SK-N-SH (cell line): ENCODE data around the gene ABCA4. TPM values are rescaled to one million over a fixed set of nuclear protein-coding genes. Genes with fewer than 3 reads are reported as not detected.

Experiments
- CTCF ChIA-PET: fragments of 300-600, 350-600 bp; formaldehyde crosslinking; extraction: SDS; loops from one replicate; lab custom pipeline; 2021; lab: Yijun Ruan, JAX
- POLR2A ChIA-PET: fragments of 350-600 bp; sonication (Branson Sonifier 250); formaldehyde crosslinking; extraction: SDS; loops from one replicate; lab custom pipeline; 2020; ENCODE audit warnings: antibody characterized with exemption, inconsistent platforms; lab: Yijun Ruan, JAX
- DNase-seq: peaks from one replicate; pipeline ENCODE4 v3.0.0; 2012
- H2AFZ ChIP-seq: fragments of 200-600 bp; sonication (generic); 2 replicates; pipeline ENCODE4 v1.8.1; 2016; ENCODE audit warnings: antibody characterized with exemption, mild to moderate bottlenecking, low read depth
- H3F3A ChIP-seq: fragments of 200-600 bp; sonication (generic); replicated peaks from 2 replicates; pipeline ENCODE3; 2016; ENCODE audit warnings: antibody characterized with exemption, mild to moderate bottlenecking; ENCODE audit not compliant: insufficient read depth
- H3K27ac ChIP-seq, 2 experiments: fragments of 200-500 bp in 1 of 2; fragments of 200-600 bp in 1 of 2; sonication (Bioruptor generic) in 1 of 2; sonication (generic), shearing (Covaris generic) in 1 of 2; 2 replicates each; pipeline versions ENCODE4 v1.5.1 to v1.6.1; 2014 to 2016; ENCODE audit warnings: low read depth in 2 of 2, inconsistent platforms in 1 of 2, low read length in 1 of 2, mild to moderate bottlenecking in 1 of 2, mixed read lengths in 1 of 2
- H3K27me3 ChIP-seq: fragments of 200-600 bp; sonication (generic), shearing (Covaris generic); 2 replicates; pipeline ENCODE4 v1.6.1; 2016; ENCODE audit warnings: mixed run types; ENCODE audit not compliant: insufficient read depth
- H3K36me3 ChIP-seq, 2 experiments: fragments of 200-500 bp in 1 of 2; fragments of 200-600 bp in 1 of 2; sonication (Bioruptor generic) in 1 of 2; sonication (generic) in 1 of 2; replicated peaks in 1 of 2; 2 replicates each; pipeline versions ENCODE3 to v1.5.1; 2014 to 2016; ENCODE audit warnings: low read length in 1 of 2, mild to moderate bottlenecking in 1 of 2; ENCODE audit not compliant: insufficient read depth in 2 of 2, control insufficient read depth in 1 of 2
- H3K4me1 ChIP-seq, 2 experiments: fragments of 200-500 bp in 1 of 2; fragments of 200-600 bp in 1 of 2; sonication (Bioruptor generic) in 1 of 2; sonication (generic), shearing (Covaris generic) in 1 of 2; 2 replicates each; pipeline versions ENCODE4 v1.5.1 to v1.6.1; 2014 to 2016; ENCODE audit warnings: low read depth in 1 of 2, low read length in 1 of 2, mixed run types in 1 of 2; ENCODE audit not compliant: insufficient read depth in 2 of 2, control insufficient read depth in 1 of 2
- H3K4me2 ChIP-seq: fragments of 200-600 bp; sonication (generic), shearing (Covaris generic); 2 replicates; pipeline ENCODE4 v1.6.1; 2017; ENCODE audit warnings: mixed run types
- H3K4me3 ChIP-seq, 2 experiments: fragments of 200-500 bp in 1 of 2; fragments of 200-600 bp in 1 of 2; sonication (Bioruptor generic) in 1 of 2; sonication (generic), shearing (Covaris generic) in 1 of 2; 2 replicates each; pipeline versions ENCODE4 v1.5.1 to v1.8.1; 2014 to 2016; ENCODE audit warnings: low read depth in 2 of 2, inconsistent platforms in 1 of 2, low read length in 1 of 2, mild to moderate bottlenecking in 1 of 2, mixed read lengths in 1 of 2, moderate library complexity in 1 of 2
- H3K79me2 ChIP-seq: fragments of 200-600 bp; sonication (generic); 2 replicates; pipeline ENCODE4 v1.8.1; 2017; ENCODE audit warnings: mild to moderate bottlenecking; ENCODE audit not compliant: insufficient read depth
- H3K9ac ChIP-seq: fragments of 200-600 bp; sonication (generic); 2 replicates; pipeline ENCODE4 v1.6.1; 2017; ENCODE audit warnings: mixed run types
- H3K9me2 ChIP-seq: fragments of 200-600 bp; sonication (generic); 2 replicates; pipeline ENCODE4 v1.6.1; 2017; ENCODE audit warnings: mixed run types
- H3K9me3 ChIP-seq: fragments of 200-600 bp; sonication (generic); 2 replicates; pipeline ENCODE4 v1.6.1; 2017; ENCODE audit warnings: mixed run types, mild to moderate bottlenecking, moderate library complexity
- H4K20me1 ChIP-seq: fragments of 200-600 bp; sonication (generic); 2 replicates; pipeline ENCODE4 v1.6.1; 2017; ENCODE audit warnings: mild to moderate bottlenecking, mixed run types; ENCODE audit not compliant: insufficient read depth
- ELF1 ChIP-seq: IDR thresholded peaks from 2 replicates; pipeline ENCODE4 v1.4.0; 2012
- EZH2phosphoT487 ChIP-seq: fragments of 200-600 bp; sonication (generic); IDR thresholded peaks from 2 replicates; pipeline ENCODE4 v1.6.1; 2017; ENCODE audit warnings: low read depth, mixed run types, mild to moderate bottlenecking, antibody characterized with exemption, moderate library complexity, borderline replicate concordance
- FOXJ3 ChIP-seq: sonication (generic); formaldehyde crosslinking; IDR thresholded peaks from 2 replicates; pipeline ENCODE4 v1.5.1; 2020; ENCODE audit warnings: mild to moderate bottlenecking, missing genetic modification reagents
- GATA2 ChIP-seq: sonication (generic); formaldehyde crosslinking; IDR thresholded peaks from 2 replicates; pipeline ENCODE4 v1.5.0; 2020; ENCODE audit warnings: mild to moderate bottlenecking, missing genetic modification reagents
- IRF3 ChIP-seq: fragments of 150-350 bp; IDR thresholded peaks from 2 replicates; pipeline ENCODE4 v1.6.1; 2016; ENCODE audit warnings: mild to moderate bottlenecking, low read depth, low read length
- MAX ChIP-seq: IDR thresholded peaks from 2 replicates; pipeline ENCODE4 v1.4.0; 2012; ENCODE audit warnings: low read depth
- MEF2A ChIP-seq: IDR thresholded peaks from 2 replicates; pipeline ENCODE4 v1.4.0; 2012; ENCODE audit warnings: low read depth, borderline replicate concordance
- MXI1 ChIP-seq: IDR thresholded peaks from 2 replicates; pipeline ENCODE4 v1.6.1; 2012; ENCODE audit warnings: mild to moderate bottlenecking, low read depth, low read length, improper control_type of control experiment
- NRF1 ChIP-seq: IDR thresholded peaks from 2 replicates; pipeline ENCODE4 v1.6.1; 2012; ENCODE audit warnings: low read depth, mild to moderate bottlenecking, low read length
- RAD21 ChIP-seq: IDR thresholded peaks from 2 replicates; pipeline ENCODE4 v1.6.1; 2012; ENCODE audit warnings: mild to moderate bottlenecking, low read length
- RCOR1 ChIP-seq: fragments of 150-350 bp; IDR thresholded peaks from 2 replicates; pipeline ENCODE4 v1.6.1; 2017; ENCODE audit warnings: antibody characterized with exemption, low read length
- REST ChIP-seq: IDR thresholded peaks from 2 replicates; pipeline ENCODE4 v1.6.1; 2012; ENCODE audit warnings: mild to moderate bottlenecking, low read depth, low read length, moderate library complexity
- RFX5 ChIP-seq: IDR thresholded peaks from 2 replicates; pipeline ENCODE4 v1.6.1; 2012; ENCODE audit warnings: mild to moderate bottlenecking, improper control_type of control experiment, low read length
- RXRA ChIP-seq: IDR thresholded peaks from 2 replicates; pipeline ENCODE4 v1.4.0; 2012; ENCODE audit warnings: low read depth, mild to moderate bottlenecking, borderline replicate concordance
- TAF1 ChIP-seq: IDR thresholded peaks from 2 replicates; pipeline ENCODE4 v1.6.1; 2012; ENCODE audit warnings: low read depth, mild to moderate bottlenecking, low read length, moderate library complexity, borderline replicate concordance
- TEAD4 ChIP-seq: IDR thresholded peaks from 2 replicates; pipeline ENCODE4 v1.4.0; 2012; ENCODE audit warnings: mild to moderate bottlenecking, borderline replicate concordance; ENCODE audit not compliant: insufficient read depth
- WGBS: methylation state at CpG from one replicate; pipeline ENCODE4 v1.1.6; 2017; ENCODE audit warnings: low lambda C conversion rate; 5-methylcytosine and 5-hydroxymethylcytosine counted together
- polyA plus RNA-seq, 3 experiments: library from polyadenylated mRNA; depleted of rRNA; stranded (reverse); fragments of >200 nt; gene quantifications; 2 replicates each; pipeline ENCODE4 v1.2.3, GENCODE V29; 2012

Gene ABCA4
- polyA plus RNA-seq, 1 of the 3 experiments (the other 2 are of a cell fraction): 0.03 TPM

- H3K9me3 ChIP-seq: no peaks in the 10 kb centered on the region
- no peaks in the 10 kb centered on the region for H3K36me3 ChIP-seq
- H3K27ac ChIP-seq: no peak overlapping the region
- H3K9me2 ChIP-seq: no peaks in the 10 kb centered on the region
- no peaks in the 10 kb centered on the region for H3K27me3 ChIP-seq
- WGBS: 40% methylated on average over 5 of the region's 5 CpGs
- no peak overlapping the region for H2AFZ ChIP-seq
- DNase-seq: no peak
- no peak overlapping the region for H3K4me2 ChIP-seq
- CTCF ChIA-PET: interaction anchor here (1.0 to 1.2 kb wide), 2 partner anchors 30 to 44 kb away, joined by 3 to 4 read pairs; no protein-coding TSS in a partner anchor
- no peak overlapping the region for H3K4me3 ChIP-seq
- no peak for TF ChIP-seq RAD21
- no peak for TF ChIP-seq RXRA
- TF ChIP-seq RFX5: no peak
- no peak for TF ChIP-seq FOXJ3 (CRISPR knock-in tag)
- no peak for TF ChIP-seq MEF2A
- no peak for TF ChIP-seq MAX
- TF ChIP-seq RCOR1: no peak
- TF ChIP-seq REST: no peak
- TF ChIP-seq NRF1: no peak
- no peak for TF ChIP-seq MXI1
- no peak for TF ChIP-seq ELF1
- POLR2A ChIA-PET: no interaction called here
- H3K4me1 ChIP-seq: peaks cover 4 to 15% of the 10 kb centered on the region in 2 experiments; a peak in 2 of 4 replicates
- no peak overlapping the region for H3K9ac ChIP-seq
- H3K79me2 ChIP-seq: no peaks in the 10 kb centered on the region
- H4K20me1 ChIP-seq: no peaks in the 10 kb centered on the region
- H3F3A ChIP-seq: peaks cover 9% of the 10 kb centered on the region
Measured at GRCh38 chr1:93995837-93996536, 125.0 kb downstream of the ABCA4 start.

GRCh38 chr1:93993731-93994130, 127.2 kb downstream of the ABCA4 start:
- Histone ChIP-seq H3F3A (peaks cover 11% of the 10 kb centered on the region), H3K79me2 (no peaks in the 10 kb centered on the region), H3K36me3 (no peaks in the 10 kb centered on the region), H3K27me3 (no peaks in the 10 kb centered on the region), H3K4me2 (peak overlapping the region; percentile 64), H3K27ac (peak overlapping the region in 1 of 2 experiments; percentile 46; a peak in 2 of 4 replicates), H4K20me1 (no peaks in the 10 kb centered on the region), H3K4me1 (peaks cover 4 to 15% of the 10 kb centered on the region in 2 experiments; a peak in 2 of 4 replicates), H3K9me2 (no peaks in the 10 kb centered on the region), H3K4me3 (no peak overlapping the region), H2AFZ (peak overlapping the region; percentile 71; the same call in 1 of the 2 replicates), H3K9ac (no peak overlapping the region), H3K9me3 (no peaks in the 10 kb centered on the region)
- WGBS: 60% methylated on average over 6 of the region's 6 CpGs
- no peak for TF ChIP-seq TAF1
- TF ChIP-seq MXI1: no peak
- TF ChIP-seq IRF3: no peak
- no peak for TF ChIP-seq TEAD4
- TF ChIP-seq GATA2 (CRISPR knock-in tag): no peak
- TF ChIP-seq MEF2A: no peak
- TF ChIP-seq EZH2phosphoT487: no peak
- POLR2A ChIA-PET: no interaction called here
- CTCF ChIA-PET: no interaction called here
- DNase-seq: no peak
